ENCODE results near the gene TPPP2.

The TPPP2 gene

GRCh38 chr14:21078726-21079125 lies 48.7 kb downstream of the TPPP2 start:
- DNase-seq (ENCODE audit: low read depth): no peak
- no peak for TF ChIP-seq CTCF (conservative IDR thresholded peaks at IDR 0.05; ENCODE audit: low read length)
- H3K4me3 ChIP-seq (ENCODE audit: low read length): no peak overlapping the region

GRCh38 chr14:21081521-21082142 lies 51.6 kb downstream of the TPPP2 start:
- no peak for DNase-seq (ENCODE audit: low read depth)
- no peak overlapping the region for H3K4me3 ChIP-seq (ENCODE audit: low read length)
- TF ChIP-seq CTCF (conservative IDR thresholded peaks at IDR 0.05; ENCODE audit: low read length): no peak

All from AG10803 (cell line).